GM18499 (cell line): ENCODE data around the gene PRMT2.

Experiments used
- ATAC-seq: cut with Tn5 transposase; IDR thresholded peaks from one replicate; pipeline ENCODE4 v1.9.1; 2021; ENCODE audit warnings: moderate number of reproducible peaks; ENCODE audit not compliant: insufficient read depth, unreplicated experiment

PRMT2 gene

GRCh38 chr21:46635324-46636180 is at the start of gene PRMT2:
Gene PRMT2 (plus strand): TSS chr21:46635674. CDS start chr21:46636952, 1,278 bp downstream.
- ATAC-seq = peak; percentile 73

GRCh38 chr21:46594276-46594675 is 41.2 kb upstream of the PRMT2 start:
- ATAC-seq = no peak

- ATAC-seq = no peak
Observed at GRCh38 chr21:46596201-46596600, 39.3 kb upstream of the PRMT2 start.

- no peak for ATAC-seq
Observed at GRCh38 chr21:46597031-46597430, 38.4 kb upstream of the PRMT2 start.

GRCh38 chr21:46597896-46598343 is 37.6 kb upstream of the PRMT2 start:
- no peak for ATAC-seq

- ATAC-seq = no peak
Observed at GRCh38 chr21:46598581-46599572, 36.6 kb upstream of the PRMT2 start.

GRCh38 chr21:46600305-46600704 is 35.2 kb upstream of the PRMT2 start:
- ATAC-seq = no peak

- ATAC-seq = no peak
Observed at GRCh38 chr21:46600978-46601377, 34.5 kb upstream of the PRMT2 start.

GRCh38 chr21:46603228-46603627 is 32.2 kb upstream of the PRMT2 start:
- ATAC-seq = no peak

- ATAC-seq = no peak
Observed at GRCh38 chr21:46604329-46604974, 31.0 kb upstream of the PRMT2 start.

GRCh38 chr21:46604975-46605766 is 30.3 kb upstream of the PRMT2 start, which contains the start of gene S100B:
Gene S100B (minus strand): TSS chr21:46605082. CDS start chr21:46602415, 2,667 bp downstream.
- no peak for ATAC-seq

- no peak for ATAC-seq
Observed at GRCh38 chr21:46605767-46606426, 29.6 kb upstream of the PRMT2 start.

GRCh38 chr21:46606427-46606813 is 29.1 kb upstream of the PRMT2 start:
- no peak for ATAC-seq

- ATAC-seq = no peak
Observed at GRCh38 chr21:46607636-46608035, 27.8 kb upstream of the PRMT2 start.

GRCh38 chr21:46608672-46609111 is 26.8 kb upstream of the PRMT2 start:
- ATAC-seq = no peak

- no peak for ATAC-seq
Observed at GRCh38 chr21:46610018-46610701, 25.3 kb upstream of the PRMT2 start.

GRCh38 chr21:46613391-46613790 is 22.1 kb upstream of the PRMT2 start:
- no peak for ATAC-seq

GRCh38 chr21:46616050-46616449 is 19.4 kb upstream of the PRMT2 start:
- ATAC-seq = no peak
